ENCODE results near the gene SPEG.

DNA sequence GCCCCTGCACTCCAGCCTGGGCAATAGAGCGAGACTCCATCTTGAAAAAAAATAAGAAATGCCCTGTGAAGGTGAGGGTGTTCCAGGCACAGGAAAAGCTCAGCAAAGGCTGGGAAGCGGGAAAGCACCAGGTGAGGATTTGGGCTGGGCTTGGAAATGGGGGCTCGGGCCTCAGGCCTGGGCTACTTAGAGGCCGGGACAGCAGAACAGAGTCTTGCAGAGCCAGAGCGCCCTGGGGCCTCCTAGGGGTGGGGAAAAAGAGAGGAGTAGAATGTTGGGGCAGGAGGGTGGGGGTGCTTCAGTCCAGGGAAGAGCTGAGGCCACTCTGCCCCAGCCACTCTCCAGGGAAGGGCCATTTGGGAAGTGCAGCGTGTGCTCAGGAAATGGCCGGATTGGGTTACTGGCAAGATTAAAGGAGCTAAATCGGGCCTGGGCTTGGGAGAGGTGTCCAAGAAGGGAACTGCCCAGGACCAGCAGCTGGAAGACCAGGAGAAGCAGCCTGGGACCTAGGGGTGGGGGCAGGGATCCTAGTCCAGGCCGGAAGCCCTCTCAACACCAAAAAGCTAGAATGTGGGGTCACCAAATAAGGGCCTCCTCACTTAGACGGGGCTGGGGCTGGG is 30.2 kb upstream of the SPEG start:
- no peak for TF ChIP-seq POLR2AphosphoS5 (IDR thresholded peaks at IDR 0.05; ENCODE audit: insufficient read depth, low read depth, low read length)
- TF ChIP-seq, protein P1, sequence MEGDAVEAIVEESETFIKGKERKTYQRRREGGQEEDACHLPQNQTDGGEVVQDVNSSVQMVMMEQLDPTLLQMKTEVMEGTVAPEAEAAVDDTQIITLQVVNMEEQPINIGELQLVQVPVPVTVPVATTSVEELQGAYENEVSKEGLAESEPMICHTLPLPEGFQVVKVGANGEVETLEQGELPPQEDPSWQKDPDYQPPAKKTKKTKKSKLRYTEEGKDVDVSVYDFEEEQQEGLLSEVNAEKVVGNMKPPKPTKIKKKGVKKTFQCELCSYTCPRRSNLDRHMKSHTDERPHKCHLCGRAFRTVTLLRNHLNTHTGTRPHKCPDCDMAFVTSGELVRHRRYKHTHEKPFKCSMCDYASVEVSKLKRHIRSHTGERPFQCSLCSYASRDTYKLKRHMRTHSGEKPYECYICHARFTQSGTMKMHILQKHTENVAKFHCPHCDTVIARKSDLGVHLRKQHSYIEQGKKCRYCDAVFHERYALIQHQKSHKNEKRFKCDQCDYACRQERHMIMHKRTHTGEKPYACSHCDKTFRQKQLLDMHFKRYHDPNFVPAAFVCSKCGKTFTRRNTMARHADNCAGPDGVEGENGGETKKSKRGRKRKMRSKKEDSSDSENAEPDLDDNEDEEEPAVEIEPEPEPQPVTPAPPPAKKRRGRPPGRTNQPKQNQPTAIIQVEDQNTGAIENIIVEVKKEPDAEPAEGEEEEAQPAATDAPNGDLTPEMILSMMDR (IDR thresholded peaks at IDR 0.05; ENCODE audit: extremely low read depth in 1 of 2, insufficient read depth in 1 of 2, low read depth in 1 of 2, low read length in 2 of 2) = no peak
- TF ChIP-seq EZH2 (IDR thresholded peaks at IDR 0.05; ENCODE audit: borderline replicate concordance, low read depth, low read length, severe bottlenecking) = no peak
- TF ChIP-seq POLR2A (IDR thresholded peaks at IDR 0.05; ENCODE audit: low read depth, low read length) = no peak
- TF ChIP-seq, protein P2, sequence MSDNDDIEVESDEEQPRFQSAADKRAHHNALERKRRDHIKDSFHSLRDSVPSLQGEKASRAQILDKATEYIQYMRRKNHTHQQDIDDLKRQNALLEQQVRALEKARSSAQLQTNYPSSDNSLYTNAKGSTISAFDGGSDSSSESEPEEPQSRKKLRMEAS (IDR thresholded peaks at IDR 0.05; ENCODE audit: insufficient read depth, insufficient read length) = no peak
- TF ChIP-seq MYC (IDR thresholded peaks at IDR 0.05; ENCODE audit: low read depth, low read length) = no peak
- TF ChIP-seq JUN (IDR thresholded peaks at IDR 0.05; ENCODE audit: borderline replicate concordance, insufficient read depth, insufficient read length, low read depth) = no peak
- no peak for TF ChIP-seq GATA2 (IDR thresholded peaks at IDR 0.05; ENCODE audit: insufficient read depth, insufficient read length, low read depth, low read length)
